ENCODE results near the gene DLK1. TPM values are rescaled to one million over a fixed set of nuclear protein-coding genes. Genes with fewer than 3 reads are reported as not detected.

DLK1 gene
- total and polyA plus RNA-seq, 2 of the 13 experiments (the other 11 are each of a cell fraction or from before 2014, with no cell fraction given): 95.5 to 312 TPM

DNA sequence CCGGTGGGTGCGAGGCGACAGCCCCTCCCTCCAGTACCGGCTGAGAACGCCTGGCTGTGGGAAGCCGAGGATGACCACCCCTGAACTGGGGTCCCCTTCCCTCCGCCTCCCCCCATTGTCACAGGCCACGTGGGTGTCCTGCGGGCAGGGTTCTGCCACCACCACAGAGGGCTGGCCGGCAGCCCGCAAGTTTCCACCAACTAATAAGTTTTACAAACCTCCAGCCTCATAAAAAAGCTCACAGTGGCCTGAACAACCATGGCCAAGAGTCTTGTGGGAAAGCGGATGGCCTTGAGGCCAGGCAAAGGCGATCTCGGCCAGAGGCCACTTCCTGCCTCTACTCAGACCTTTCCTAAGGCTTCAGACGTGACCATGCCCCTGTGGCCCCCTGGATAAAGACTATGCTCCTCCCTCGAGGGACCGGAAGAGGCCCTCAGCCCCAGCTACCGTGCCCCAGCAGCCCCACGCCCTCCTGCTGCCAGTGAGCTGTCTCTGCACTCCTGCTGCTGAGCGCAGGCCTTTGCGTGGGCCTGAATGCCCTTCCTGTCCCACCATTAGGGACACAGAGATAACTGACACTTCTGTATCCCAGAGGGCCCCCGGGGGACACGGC is 46.1 kb upstream of the DLK1 start (continued):
- peak; percentile 73 for TF ChIP-seq MED1 (CRISPR knock-in tag; IDR thresholded peaks at IDR 0.05)
- TF ChIP-seq, protein P1, sequence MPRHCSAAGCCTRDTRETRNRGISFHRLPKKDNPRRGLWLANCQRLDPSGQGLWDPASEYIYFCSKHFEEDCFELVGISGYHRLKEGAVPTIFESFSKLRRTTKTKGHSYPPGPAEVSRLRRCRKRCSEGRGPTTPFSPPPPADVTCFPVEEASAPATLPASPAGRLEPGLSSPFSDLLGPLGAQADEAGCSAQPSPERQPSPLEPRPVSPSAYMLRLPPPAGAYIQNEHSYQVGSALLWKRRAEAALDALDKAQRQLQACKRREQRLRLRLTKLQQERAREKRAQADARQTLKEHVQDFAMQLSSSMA (CRISPR knock-in tag; IDR thresholded peaks at IDR 0.05): 0 out of 2 replicates have a peak, but pooled peaks have one; percentile 42
- peak; percentile 80 for TF ChIP-seq GABPB1 (CRISPR knock-in tag; IDR thresholded peaks at IDR 0.05)
- 0 out of 2 replicates have a peak, but pooled peaks have one; percentile 45 for TF ChIP-seq HNRNPL (IDR thresholded peaks at IDR 0.05; ENCODE audit: low read depth, low read length)
- peak; percentile 45; the same call in 1 of the 2 replicates for TF ChIP-seq PHF21A (CRISPR knock-in tag; IDR thresholded peaks at IDR 0.05)
- no peak for TF ChIP-seq REPIN1 (CRISPR knock-in tag; IDR thresholded peaks at IDR 0.05; ENCODE audit: borderline replicate concordance, low read depth)
- TF ChIP-seq, protein P2, sequence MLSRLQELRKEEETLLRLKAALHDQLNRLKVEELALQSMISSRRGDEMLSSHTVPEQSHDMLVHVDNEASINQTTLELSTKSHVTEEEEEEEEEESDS (CRISPR knock-in tag; IDR thresholded peaks at IDR 0.05; ENCODE audit: borderline replicate concordance): no peak
- TF ChIP-seq ZNF746 (CRISPR knock-in tag; IDR thresholded peaks at IDR 0.05): no peak
- TF ChIP-seq, protein P3, sequence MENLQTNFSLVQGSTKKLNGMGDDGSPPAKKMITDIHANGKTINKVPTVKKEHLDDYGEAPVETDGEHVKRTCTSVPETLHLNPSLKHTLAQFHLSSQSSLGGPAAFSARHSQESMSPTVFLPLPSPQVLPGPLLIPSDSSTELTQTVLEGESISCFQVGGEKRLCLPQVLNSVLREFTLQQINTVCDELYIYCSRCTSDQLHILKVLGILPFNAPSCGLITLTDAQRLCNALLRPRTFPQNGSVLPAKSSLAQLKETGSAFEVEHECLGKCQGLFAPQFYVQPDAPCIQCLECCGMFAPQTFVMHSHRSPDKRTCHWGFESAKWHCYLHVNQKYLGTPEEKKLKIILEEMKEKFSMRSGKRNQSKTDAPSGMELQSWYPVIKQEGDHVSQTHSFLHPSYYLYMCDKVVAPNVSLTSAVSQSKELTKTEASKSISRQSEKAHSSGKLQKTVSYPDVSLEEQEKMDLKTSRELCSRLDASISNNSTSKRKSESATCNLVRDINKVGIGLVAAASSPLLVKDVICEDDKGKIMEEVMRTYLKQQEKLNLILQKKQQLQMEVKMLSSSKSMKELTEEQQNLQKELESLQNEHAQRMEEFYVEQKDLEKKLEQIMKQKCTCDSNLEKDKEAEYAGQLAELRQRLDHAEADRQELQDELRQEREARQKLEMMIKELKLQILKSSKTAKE (CRISPR knock-in tag; IDR thresholded peaks at IDR 0.05; ENCODE audit: borderline replicate concordance): peak; percentile 55; the same call in 1 of the 2 replicates
- TF ChIP-seq, protein P4, sequence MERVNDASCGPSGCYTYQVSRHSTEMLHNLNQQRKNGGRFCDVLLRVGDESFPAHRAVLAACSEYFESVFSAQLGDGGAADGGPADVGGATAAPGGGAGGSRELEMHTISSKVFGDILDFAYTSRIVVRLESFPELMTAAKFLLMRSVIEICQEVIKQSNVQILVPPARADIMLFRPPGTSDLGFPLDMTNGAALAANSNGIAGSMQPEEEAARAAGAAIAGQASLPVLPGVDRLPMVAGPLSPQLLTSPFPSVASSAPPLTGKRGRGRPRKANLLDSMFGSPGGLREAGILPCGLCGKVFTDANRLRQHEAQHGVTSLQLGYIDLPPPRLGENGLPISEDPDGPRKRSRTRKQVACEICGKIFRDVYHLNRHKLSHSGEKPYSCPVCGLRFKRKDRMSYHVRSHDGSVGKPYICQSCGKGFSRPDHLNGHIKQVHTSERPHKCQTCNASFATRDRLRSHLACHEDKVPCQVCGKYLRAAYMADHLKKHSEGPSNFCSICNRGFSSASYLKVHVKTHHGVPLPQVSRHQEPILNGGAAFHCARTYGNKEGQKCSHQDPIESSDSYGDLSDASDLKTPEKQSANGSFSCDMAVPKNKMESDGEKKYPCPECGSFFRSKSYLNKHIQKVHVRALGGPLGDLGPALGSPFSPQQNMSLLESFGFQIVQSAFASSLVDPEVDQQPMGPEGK (CRISPR knock-in tag; IDR thresholded peaks at IDR 0.05): peak; percentile 61
- peak; percentile 94 for TF ChIP-seq ETV5 (CRISPR knock-in tag; IDR thresholded peaks at IDR 0.05; ENCODE audit: borderline replicate concordance)
- TF ChIP-seq PPARG (CRISPR knock-in tag; conservative IDR thresholded peaks at IDR 0.05): peak; percentile 63; the same call in 1 of the 2 replicates
- TF ChIP-seq, protein P5, sequence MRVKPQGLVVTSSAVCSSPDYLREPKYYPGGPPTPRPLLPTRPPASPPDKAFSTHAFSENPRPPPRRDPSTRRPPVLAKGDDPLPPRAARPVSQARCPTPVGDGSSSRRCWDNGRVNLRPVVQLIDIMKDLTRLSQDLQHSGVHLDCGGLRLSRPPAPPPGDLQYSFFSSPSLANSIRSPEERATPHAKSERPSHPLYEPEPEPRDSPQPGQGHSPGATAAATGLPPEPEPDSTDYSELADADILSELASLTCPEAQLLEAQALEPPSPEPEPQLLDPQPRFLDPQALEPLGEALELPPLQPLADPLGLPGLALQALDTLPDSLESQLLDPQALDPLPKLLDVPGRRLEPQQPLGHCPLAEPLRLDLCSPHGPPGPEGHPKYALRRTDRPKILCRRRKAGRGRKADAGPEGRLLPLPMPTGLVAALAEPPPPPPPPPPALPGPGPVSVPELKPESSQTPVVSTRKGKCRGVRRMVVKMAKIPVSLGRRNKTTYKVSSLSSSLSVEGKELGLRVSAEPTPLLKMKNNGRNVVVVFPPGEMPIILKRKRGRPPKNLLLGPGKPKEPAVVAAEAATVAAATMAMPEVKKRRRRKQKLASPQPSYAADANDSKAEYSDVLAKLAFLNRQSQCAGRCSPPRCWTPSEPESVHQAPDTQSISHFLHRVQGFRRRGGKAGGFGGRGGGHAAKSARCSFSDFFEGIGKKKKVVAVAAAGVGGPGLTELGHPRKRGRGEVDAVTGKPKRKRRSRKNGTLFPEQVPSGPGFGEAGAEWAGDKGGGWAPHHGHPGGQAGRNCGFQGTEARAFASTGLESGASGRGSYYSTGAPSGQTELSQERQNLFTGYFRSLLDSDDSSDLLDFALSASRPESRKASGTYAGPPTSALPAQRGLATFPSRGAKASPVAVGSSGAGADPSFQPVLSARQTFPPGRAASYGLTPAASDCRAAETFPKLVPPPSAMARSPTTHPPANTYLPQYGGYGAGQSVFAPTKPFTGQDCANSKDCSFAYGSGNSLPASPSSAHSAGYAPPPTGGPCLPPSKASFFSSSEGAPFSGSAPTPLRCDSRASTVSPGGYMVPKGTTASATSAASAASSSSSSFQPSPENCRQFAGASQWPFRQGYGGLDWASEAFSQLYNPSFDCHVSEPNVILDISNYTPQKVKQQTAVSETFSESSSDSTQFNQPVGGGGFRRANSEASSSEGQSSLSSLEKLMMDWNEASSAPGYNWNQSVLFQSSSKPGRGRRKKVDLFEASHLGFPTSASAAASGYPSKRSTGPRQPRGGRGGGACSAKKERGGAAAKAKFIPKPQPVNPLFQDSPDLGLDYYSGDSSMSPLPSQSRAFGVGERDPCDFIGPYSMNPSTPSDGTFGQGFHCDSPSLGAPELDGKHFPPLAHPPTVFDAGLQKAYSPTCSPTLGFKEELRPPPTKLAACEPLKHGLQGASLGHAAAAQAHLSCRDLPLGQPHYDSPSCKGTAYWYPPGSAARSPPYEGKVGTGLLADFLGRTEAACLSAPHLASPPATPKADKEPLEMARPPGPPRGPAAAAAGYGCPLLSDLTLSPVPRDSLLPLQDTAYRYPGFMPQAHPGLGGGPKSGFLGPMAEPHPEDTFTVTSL (CRISPR knock-in tag; IDR thresholded peaks at IDR 0.05; ENCODE audit: borderline replicate concordance): 0 out of 2 replicates have a peak, but pooled peaks have one; percentile 12
